Transverse colon (tissue), 4 donors: Measurements from ENCODE around the gene TIRAP. TPM values are rescaled to one million over a fixed set of nuclear protein-coding genes. Genes with fewer than 3 reads are reported as not detected.
"Not testable (repeated sequence)": the region's sequence is repeated elsewhere in the genome, so short reads cannot be mapped to it uniquely, and the experiment has no call there.

ENCODE experiments used
- DNase-seq: peaks from one replicate; pipeline ENCODE4 v3.0.0-alpha.2; 2019
- H3K27ac ChIP-seq, 4 donors: fragments of 200-600 bp; sonication (generic); 2 replicates each; pipeline ENCODE4 v1.5.1; 2016 to 2018; ENCODE audit warnings: inconsistent platforms in 4 of 4
- H3K27me3 ChIP-seq: fragments of 200-600 bp; sonication (generic); 2 replicates; pipeline ENCODE4 v1.5.1; 2017; ENCODE audit warnings: inconsistent platforms
- H3K36me3 ChIP-seq, 4 donors: fragments of 200-600 bp; sonication (generic); 2 replicates each; pipeline ENCODE4 v1.5.1; 2017 to 2019; ENCODE audit warnings: inconsistent platforms in 4 of 4
- H3K4me1 ChIP-seq, 4 donors: fragments of 200-600 bp; sonication (generic); 2 replicates each; pipeline ENCODE4 v1.5.1; 2017 to 2020; ENCODE audit warnings: inconsistent platforms in 4 of 4
- H3K4me3 ChIP-seq, 4 donors: fragments of 200-600 bp; sonication (generic); 1 replicate in 1 of 4; 2 replicates in 3 of 4; pipeline versions ENCODE4 v1.5.1 to v1.6.1; 2017 to 2019; ENCODE audit warnings: inconsistent platforms in 4 of 4
- H3K9me3 ChIP-seq, 2 donors: fragments of 200-600 bp; sonication (generic); 2 replicates each; pipeline ENCODE4 v1.5.1; 2017 to 2019; ENCODE audit warnings: inconsistent platforms in 2 of 2
- EP300 ChIP-seq: sonication (generic); formaldehyde crosslinking; IDR thresholded peaks from one replicate; pipeline ENCODE4 v1.6.1; 2017; ENCODE audit warnings: antibody characterized with exemption, low read depth
- POLR2A ChIP-seq: fragments of 450-650 bp; IDR thresholded peaks from one replicate; pipeline ENCODE4 v1.6.1; 2016; ENCODE audit warnings: antibody characterized with exemption, mild to moderate bottlenecking, moderate library complexity
- POLR2AphosphoS5 ChIP-seq, 3 donors: sonication (generic); formaldehyde crosslinking; IDR thresholded peaks; one replicate each; pipeline ENCODE4 v1.6.1; 2016; ENCODE audit warnings: antibody characterized with exemption in 3 of 3
- WGBS, 2 donors: methylation state at CpG; one replicate each; pipeline ENCODE4 v1.1.5; 2018; ENCODE audit warnings: low coverage in 1 of 2; 5-methylcytosine and 5-hydroxymethylcytosine counted together
- in situ Hi-C, 4 donors: fragments of 200-750 bp; cut with MboI; loops; one replicate each; pipeline versions ENCODE4 v1.15.0 to v1.15.1; 2017; ENCODE audit warnings: low sequenced_read_pairs in 3 of 4, low pct_ligation_motif_present in 1 of 4, low pct_unique_long_range_greater_than_20kb in 1 of 4
- intact Hi-C: fragments of 100-400 bp; cut with DNase I; formaldehyde crosslinking; loops from one replicate; pipeline ENCODE4 v1.15.1; 2023; ENCODE audit warnings: low total_unique reads
- total RNA-seq, 4 donors: library from RNA; depleted of rRNA; stranded (reverse); fragments of >200 nt; gene quantifications; one replicate each; pipeline ENCODE4 v1.1.0, GENCODE V29; 2016
- TF ChIP-seq, protein P1 (sequence below), 5 experiments: fragments of 200-600 bp in 3 of 5; fragments of 450-650 bp in 2 of 5; sonication (generic) in 3 of 5; IDR thresholded peaks; 1 replicate in 2 of 5; 2 replicates in 3 of 5; pipeline ENCODE4 v1.5.1; 2016 to 2017; ENCODE audit warnings: antibody characterized with exemption in 5 of 5, inconsistent platforms in 3 of 5, mild to moderate bottlenecking in 2 of 5, moderate library complexity in 1 of 5

The TIRAP gene
- total RNA-seq, 4 donors from 2014 or later = 5.8 to 38.9 (median 20.3) TPM

DNA sequence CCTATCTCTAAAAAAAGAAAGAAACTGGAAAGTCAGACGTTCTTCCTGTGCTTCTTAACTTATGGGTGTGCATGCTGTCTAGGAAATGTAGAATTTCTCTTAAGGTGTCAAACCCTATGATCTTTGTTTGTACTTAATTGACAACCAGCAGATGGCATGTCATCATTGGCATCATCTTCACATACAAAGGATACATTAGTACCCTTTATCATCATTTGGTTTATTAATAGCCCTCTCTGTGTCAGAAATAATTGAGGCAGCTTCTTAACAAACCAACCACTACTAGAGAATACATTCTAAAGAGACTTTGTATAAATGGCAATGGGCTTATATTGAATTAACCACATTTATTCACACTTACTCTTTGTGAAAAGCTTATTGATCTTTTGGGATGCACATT, 28.1 kb upstream of the TIRAP start:
- Histone ChIP-seq H3K27me3 (no peaks in the 10 kb centered on the region), H3K4me1 (no peaks in the 10 kb centered on the region), H3K36me3 (peaks cover 0 to 27% (median 8%) of the 10 kb centered on the region in 4 donors), H3K9me3 (no peaks in the 10 kb centered on the region), H3K27ac (no peak overlapping the region), H3K4me3 (no peak overlapping the region)
- no peak for DNase-seq
- no peak for TF ChIP-seq POLR2A
- TF ChIP-seq, protein P1, sequence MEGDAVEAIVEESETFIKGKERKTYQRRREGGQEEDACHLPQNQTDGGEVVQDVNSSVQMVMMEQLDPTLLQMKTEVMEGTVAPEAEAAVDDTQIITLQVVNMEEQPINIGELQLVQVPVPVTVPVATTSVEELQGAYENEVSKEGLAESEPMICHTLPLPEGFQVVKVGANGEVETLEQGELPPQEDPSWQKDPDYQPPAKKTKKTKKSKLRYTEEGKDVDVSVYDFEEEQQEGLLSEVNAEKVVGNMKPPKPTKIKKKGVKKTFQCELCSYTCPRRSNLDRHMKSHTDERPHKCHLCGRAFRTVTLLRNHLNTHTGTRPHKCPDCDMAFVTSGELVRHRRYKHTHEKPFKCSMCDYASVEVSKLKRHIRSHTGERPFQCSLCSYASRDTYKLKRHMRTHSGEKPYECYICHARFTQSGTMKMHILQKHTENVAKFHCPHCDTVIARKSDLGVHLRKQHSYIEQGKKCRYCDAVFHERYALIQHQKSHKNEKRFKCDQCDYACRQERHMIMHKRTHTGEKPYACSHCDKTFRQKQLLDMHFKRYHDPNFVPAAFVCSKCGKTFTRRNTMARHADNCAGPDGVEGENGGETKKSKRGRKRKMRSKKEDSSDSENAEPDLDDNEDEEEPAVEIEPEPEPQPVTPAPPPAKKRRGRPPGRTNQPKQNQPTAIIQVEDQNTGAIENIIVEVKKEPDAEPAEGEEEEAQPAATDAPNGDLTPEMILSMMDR (IDR thresholded peaks at IDR 0.05) = no peak
- in situ Hi-C loops = no loop called here
- intact Hi-C loops = no loop called here
- WGBS, 2 donors = 67 to 68% methylated on average over 1 of the region's 1 CpG

DNA sequence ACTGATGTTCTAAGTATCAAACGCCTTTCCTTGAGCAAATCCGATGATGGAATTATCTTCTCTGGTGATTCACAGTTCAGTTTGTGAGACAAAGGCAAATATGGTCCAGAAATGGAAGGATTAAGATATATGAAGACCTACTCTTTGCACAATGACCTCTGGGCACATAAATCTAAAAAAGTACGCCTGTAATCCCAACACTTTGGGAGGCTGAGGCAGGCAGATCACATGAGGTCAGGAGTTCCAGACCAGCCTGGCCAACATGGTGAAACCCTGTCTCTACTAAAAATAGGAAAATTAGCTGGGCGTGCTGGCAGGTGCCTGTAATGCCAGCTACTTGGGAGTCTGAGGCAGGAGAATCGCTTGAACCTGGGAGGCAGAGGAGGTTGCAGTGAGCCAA, 27.4 kb upstream of the TIRAP start:
- H3K9me3 ChIP-seq, H3K27me3 ChIP-seq, H3K4me1 ChIP-seq, in situ Hi-C loops, intact Hi-C loops, H3K4me3 ChIP-seq, H3K27ac ChIP-seq, DNase-seq: not testable (repeated sequence)
- 92 to 100% methylated on average over 2 to 5 of the region's 5 CpGs for WGBS, 2 donors
- peaks cover 0 to 27% (median 8%) of the 10 kb centered on the region in 4 donors for H3K36me3 ChIP-seq

DNA sequence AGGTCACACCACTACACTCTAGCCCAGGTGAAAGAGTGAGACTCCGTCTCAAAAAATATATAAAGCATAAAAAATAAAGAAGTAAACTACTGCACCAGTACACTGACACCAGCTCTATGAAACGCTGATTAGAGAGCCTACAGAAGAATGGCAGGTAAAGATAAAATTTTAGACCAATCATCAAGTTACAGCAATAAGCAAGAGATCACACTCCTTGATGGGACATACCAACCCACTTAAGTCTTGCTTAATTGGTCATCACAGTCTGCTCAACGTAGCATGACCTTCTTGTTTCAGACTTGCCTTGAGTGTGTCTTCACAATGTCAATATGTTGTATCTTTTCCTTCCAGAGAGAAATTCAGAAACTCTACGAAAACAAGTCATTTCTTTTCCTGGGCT, 26.7 kb upstream of the TIRAP start:
- peaks cover 0 to 23% (median 8%) of the 10 kb centered on the region in 4 donors for H3K36me3 ChIP-seq

DNA sequence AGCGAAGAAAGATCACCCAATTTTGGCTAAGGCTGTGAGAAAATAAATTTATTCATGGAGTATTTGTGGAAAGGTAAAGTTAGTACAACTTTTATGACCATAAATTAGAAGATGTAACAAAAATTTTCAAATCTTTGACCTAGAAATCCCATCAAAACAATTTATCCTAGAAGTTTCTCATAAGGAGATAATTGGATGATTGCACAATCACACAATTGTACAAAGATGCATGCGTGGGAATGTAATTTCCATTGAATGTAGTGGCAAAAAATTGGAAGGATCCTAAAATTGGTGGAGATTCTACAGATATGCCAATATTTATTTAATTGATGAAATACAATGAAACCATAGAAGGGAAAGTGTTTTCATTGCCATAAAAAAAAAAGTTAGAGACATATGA, 25.7 kb upstream of the TIRAP start:
- H3K4me3 ChIP-seq = no peak overlapping the region
- no peaks in the 10 kb centered on the region for H3K27me3 ChIP-seq
- H3K4me1 ChIP-seq = no peaks in the 10 kb centered on the region
- intact Hi-C loops = no loop called here
- H3K36me3 ChIP-seq = peaks cover 0 to 26% (median 12%) of the 10 kb centered on the region in 4 donors
- no peaks in the 10 kb centered on the region for H3K9me3 ChIP-seq
- no peak for DNase-seq
- no peak for TF ChIP-seq EP300
- TF ChIP-seq POLR2AphosphoS5 (IDR thresholded peaks at IDR 0.05) = no peak
- TF ChIP-seq, protein P1 (IDR thresholded peaks at IDR 0.05) = no peak
- TF ChIP-seq POLR2A = no peak
- in situ Hi-C loops = no loop called here
- no peak overlapping the region for H3K27ac ChIP-seq
- WGBS, 2 donors = 85 to 91% methylated on average over 2 of the region's 2 CpGs

More for the DNA sequence above, 26.7 kb upstream of the TIRAP start:
- Histone ChIP-seq H3K4me3 (no peak overlapping the region), H3K27ac (no peak overlapping the region), H3K27me3 (no peaks in the 10 kb centered on the region), H3K9me3 (no peaks in the 10 kb centered on the region), H3K4me1 (no peaks in the 10 kb centered on the region)
- WGBS, 2 donors = 93 to 100% methylated on average over 2 to 4 of the region's 4 CpGs
- DNase-seq = no peak
- intact Hi-C loops (no loop called here), in situ Hi-C loops (no loop called here)
- TF ChIP-seq POLR2AphosphoS5 (IDR thresholded peaks at IDR 0.05) (no peak), POLR2A (no peak), EP300 (no peak)
- TF ChIP-seq, protein P1 (IDR thresholded peaks at IDR 0.05) = no peak

DNA sequence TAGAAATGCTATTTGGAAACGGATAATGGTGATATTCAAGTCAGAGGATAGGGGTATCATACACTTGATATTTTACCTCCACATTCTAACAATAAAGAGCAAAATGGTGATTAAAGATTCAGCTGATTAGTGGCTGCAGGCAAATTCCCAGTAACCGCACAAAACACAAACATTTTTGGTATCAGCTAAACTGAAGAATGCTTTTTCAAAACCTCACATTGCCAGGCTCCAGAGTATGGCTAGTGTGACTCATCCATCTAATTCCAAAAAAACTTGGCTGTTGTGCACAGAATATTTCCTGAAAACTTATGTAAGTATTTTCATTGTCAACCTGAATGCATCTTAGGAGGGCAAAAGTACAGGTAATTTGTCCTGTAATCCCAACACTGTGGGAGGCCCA, 25.1 kb upstream of the TIRAP start:
- Histone ChIP-seq H3K27ac (no peak overlapping the region), H3K9me3 (no peaks in the 10 kb centered on the region), H3K27me3 (no peaks in the 10 kb centered on the region), H3K36me3 (peaks cover 0 to 32% (median 15%) of the 10 kb centered on the region in 4 donors), H3K4me3 (no peak overlapping the region), H3K4me1 (no peaks in the 10 kb centered on the region)
- 94 to 95% methylated on average over 2 of the region's 2 CpGs for WGBS, 2 donors
- DNase-seq = no peak
- in situ Hi-C loops (no loop called here), intact Hi-C loops (no loop called here)
- TF ChIP-seq POLR2AphosphoS5 (IDR thresholded peaks at IDR 0.05) (no peak), EP300 (no peak), POLR2A (no peak)
- TF ChIP-seq, protein P1 (IDR thresholded peaks at IDR 0.05) = no peak
